HG03378 (cell line): Measurements from ENCODE around the gene CCDC43.
"Not testable (repeated sequence)": the region's sequence is repeated elsewhere in the genome, so short reads cannot be mapped to it uniquely, and the experiment has no call there.

Experiments
- ATAC-seq: cut with Tn5 transposase; IDR thresholded peaks from one replicate; pipeline ENCODE4 v1.9.1; 2021; ENCODE audit warnings: mild to moderate bottlenecking, moderate library complexity; ENCODE audit not compliant: unreplicated experiment

CCDC43 gene, protein sequence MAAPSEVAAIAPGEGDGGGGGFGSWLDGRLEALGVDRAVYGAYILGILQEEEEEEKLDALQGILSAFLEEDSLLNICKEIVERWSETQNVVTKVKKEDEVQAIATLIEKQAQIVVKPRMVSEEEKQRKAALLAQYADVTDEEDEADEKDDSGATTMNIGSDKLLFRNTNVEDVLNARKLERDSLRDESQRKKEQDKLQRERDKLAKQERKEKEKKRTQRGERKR

DNA sequence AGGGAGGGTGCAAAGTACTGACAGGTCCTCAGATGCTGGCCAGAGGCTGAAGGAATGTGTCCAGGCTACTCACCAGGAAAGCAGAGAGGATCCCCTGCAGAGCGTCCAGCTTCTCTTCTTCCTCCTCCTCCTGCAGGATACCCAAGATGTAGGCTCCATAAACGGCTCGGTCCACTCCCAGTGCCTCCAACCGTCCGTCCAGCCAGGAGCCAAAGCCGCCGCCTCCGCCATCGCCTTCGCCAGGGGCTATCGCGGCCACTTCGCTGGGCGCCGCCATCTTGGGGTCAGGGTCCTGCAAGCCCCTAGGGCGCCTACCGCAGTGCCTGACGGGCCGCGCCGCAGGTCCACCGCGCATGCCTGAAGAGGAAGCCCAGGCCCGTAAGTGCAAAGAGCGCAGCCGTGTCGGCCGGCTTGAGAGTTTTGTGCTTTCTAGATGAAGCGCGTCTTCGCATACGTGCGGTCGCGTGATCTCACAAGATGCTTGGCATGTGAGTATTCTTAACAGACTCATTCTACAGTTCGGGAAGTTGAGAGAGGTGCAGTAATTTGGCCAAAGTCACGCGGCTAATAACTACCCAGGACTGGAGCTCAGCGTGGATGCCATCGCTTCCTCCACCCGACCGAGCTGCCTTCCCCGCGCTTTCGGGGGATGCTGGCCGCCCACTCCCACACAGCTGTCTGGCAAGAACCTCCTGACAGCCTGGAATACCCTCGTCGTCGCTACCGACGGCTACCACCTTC lies at the start of gene CCDC43:
TSS of gene CCDC43 (minus strand) at position 300 of the 741 bp plus-strand sequence. CDS start at position 277, 23 bp downstream.
- peak; percentile 76 for ATAC-seq

DNA sequence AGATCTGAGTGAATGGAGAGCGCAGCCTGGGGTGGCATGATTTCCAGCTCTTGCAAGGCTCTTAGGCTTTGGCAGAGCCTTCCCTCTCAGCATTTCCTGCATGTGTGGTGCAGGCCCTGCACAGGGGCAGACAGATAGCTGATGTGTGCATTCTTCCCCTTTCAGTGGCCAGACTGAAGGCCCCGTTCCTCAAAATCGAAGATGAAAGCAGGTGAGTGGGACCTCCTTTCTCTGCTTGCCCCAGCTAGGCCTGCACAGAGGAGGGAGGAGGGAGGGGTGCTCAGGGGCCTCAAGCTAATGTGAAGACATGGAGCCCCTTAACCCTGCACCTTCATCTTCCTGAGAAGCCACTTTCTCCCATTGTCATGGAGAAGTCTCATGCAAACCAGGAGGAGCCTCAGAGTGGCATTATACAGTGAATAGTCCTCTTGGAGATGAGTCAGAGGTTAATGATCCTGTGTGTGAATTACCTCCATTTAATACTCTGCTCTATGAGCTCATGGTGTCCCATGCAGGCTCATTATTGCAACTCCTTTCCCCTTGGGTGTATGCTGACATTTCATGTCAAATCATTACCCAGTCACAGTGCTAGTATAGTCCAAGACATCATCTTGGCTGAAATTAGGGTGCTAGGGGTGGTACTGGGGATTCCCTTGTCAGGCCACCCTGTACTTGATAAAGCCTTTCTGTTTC lies 48.8 kb upstream of the CCDC43 start:
- no peak for ATAC-seq

DNA sequence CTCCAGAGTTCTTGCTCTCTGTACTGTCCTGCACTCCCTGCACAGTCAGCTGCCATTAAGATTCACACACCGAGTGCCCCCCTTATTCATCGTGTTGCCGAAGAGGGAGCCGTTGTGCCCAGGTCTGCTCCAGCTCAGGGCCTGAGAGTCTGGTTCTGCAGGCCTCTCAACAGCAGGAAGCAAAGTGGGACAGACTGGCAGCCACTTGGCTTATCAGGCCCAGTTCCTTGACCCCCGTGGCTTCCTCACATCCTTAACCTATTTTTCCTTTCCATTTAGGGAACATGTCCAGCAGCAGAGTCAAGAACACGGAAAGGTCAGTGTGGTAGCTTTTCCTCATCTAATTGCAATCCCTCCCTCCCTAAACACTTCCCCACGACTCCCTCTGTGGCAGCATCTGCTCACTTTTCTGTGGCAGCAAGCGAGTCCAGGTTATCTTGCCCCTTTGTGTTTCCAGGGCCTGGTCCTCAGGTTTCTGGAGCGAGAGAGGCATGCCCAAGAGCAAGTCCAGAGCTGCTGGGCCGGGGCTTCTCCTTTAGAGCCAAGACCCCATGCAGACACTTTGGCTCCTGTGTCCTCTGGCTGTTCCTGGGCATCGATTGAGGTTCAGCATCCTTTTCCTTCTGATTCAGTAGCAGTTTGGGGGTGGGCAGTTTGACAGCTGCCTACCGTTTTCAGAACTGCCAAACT lies 47.1 kb upstream of the CCDC43 start:
- ATAC-seq, result no peak

DNA sequence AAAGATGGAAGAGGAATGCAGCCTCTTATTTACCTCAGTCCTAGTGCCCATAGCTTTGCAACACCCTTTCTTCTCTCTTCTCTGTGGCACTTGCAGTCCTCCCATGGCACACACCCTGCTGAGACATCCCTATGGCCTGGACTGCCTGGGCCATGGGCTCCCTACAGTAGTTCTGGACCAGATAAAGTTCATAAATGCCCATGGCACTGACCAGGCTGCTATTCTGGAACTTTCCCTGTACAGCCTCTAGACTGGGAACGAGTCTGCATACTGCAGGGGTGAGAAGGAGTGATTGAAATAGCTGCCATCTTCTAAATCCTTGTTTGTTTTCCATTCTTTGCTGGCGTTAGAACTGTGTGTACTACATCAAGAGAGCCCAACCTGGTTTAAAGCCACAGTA lies 44.7 kb upstream of the CCDC43 start:
- no peak for ATAC-seq

DNA sequence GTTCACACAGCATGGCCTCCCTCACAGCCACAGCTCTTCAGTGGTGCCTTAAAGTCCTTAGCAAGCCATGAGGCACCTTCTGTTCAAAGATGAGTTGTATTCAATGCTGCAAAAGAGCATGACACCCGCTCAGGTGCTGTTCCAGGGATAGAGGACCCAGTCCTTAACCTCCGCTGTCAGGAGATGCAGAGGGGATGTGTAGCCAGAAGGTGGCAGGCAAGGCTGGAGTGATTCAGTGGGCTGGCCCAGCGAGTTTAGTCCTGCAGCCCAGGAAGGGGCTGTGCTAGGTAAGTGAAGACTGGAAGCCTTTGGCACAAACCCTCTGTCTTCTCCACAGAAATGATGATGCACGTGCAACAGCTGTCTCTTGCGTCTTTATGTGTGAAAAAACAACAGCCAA lies 44.2 kb upstream of the CCDC43 start:
- ATAC-seq, result no peak

DNA sequence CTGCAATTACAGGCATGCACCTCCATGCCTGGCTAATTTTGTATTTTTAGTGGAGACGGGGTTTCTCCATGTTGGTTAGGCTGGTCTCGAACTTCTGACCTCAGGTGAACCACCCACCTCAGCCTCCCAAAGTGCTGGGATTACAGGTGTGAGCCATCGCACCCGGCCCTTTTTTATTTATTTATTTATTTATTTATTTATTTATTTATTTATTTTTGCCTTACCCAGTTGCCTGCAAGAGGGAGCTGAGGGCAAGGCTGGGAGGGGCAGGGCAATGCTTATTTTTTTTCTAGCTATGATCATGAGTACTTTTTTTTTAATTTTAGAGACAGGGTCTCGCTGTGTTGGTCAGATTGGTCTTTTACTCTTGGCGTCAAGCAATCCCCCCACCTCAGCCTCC lies 36.5 kb upstream of the CCDC43 start:
- not testable (repeated sequence) for ATAC-seq

DNA sequence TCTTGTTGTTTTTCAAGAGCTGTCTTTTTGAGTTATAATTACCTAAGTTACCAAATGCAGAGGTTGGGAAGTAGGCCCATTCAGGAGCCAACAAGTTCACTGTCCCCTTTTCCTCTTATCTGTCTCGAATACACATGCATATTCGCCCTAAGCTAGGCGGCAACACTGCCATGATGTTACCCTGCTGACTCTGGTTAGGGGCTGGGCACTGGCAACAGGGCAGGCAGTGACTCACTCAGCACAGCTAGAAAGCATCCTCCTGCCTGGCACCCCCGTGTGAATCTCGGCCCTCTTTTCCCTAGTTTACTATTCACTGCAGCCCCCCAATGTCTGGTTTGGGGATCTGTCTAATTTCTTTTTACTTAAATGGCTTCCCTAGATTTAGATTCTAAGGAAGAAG lies 32.7 kb upstream of the CCDC43 start:
- ATAC-seq, result no peak

DNA sequence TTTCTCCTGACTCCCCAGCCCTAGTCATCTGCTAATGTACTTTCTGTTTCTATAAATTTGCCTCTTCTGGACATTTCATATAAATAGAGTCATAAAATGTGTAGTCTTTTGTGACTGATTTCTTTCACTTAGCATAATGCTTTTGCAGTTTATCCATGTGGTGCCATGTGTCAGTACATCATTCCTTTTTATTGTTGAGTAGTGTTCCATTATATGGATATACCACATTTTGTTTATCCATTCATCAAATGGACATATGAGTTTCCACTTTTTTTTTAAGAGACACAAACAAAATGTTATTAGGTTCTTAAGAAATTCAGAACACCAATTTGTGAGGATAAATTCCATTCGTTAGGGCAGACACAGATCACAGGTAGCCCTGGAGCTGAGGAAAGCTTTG lies 29.9 kb upstream of the CCDC43 start:
- no peak for ATAC-seq

DNA sequence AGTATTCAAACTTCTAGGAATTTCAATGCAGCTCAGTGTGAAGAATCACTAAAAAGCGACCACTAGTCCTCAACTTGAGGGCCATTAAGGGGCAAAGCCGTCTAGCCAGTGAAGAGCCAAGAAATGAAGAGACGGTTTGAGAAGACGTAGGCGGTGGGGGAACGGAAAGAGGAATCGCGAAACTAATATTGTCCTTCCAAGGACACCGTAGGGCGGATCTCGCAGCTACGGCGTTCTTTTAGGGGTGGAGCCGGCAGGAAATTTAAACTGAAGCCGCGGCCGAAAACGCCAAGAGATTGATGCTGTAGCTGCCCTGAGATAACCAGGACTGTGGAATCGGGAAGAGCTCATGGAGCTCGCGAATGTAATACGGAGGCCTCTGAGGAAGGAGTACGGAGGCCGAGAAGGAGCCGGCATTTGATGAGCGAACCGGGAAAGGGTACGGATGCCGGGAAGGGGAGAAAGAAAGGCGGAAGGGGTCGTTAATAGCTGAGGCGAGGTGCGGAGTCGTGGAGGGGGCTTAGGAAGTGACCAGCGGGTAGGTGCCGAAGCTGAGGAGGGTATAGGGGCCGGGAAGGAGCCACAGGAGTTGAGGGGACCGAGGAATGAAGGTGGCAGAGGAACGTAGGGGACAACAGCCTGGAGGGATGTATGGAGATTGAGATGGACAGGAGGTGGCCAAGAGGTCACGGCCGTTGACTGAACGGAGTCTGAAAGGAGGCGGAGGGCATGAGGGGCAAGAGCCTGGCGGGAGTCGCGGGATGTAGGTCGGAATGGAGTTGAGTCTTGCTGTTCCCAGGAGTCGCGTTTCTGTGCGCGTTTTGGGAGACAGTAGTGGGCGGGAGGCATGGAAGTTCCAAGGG lies 19.1 kb upstream of the CCDC43 start, which contains the start of gene DBF4B:
TSS of gene DBF4B (plus strand) at position 265 of the 863 bp plus-strand sequence. CDS start at position 421, 156 bp downstream.
- ATAC-seq, result no peak

DNA sequence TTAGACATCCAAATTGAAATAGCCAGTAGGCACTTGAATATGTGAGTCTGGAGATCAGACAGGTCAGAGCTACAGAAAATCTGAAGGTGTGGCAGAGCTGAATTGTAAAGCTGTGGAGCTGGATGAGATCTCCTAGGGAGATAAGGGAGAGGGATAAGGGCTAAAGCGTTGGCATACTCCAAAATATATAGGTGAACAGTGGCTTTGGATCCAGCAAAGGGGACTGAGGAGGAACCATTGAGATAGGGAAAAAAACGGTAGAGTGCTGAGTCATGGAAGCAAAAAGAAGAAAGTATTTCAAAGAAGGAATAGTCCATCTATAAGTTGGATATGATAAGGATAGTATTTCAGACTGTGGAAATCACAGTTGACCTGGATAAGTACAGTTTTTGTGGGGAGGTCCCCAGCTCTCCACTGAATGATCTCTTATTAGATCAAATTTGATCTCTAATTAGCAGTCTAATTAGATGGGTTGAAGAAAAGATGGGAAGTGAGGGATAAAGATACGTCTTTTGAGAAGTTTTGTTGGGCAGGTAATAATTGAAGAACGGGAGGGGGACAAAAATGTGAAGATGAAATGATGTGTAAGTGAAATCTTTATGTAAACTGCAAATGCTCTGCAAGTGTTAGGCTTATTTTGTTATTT lies 18.3 kb upstream of the CCDC43 start:
- ATAC-seq, result no peak

DNA sequence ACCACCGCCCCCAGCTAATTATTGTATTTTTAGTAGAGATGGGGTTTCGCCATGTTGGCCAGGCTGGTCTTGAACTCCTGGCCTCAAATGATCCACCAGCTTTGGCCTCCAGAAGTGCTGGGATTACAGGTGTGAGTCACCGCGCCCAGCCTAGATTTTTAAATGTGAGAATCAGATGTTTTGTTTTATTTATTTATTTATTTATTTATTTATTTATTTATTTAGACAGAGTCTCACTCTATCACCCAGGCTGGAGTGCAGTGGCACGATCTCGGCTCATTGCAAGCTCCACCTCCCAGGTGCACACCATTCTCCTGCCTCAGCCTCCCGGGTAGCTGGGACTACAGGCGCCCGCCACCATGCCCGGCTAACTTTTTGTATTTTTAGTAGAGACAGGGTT lies 10.7 kb upstream of the CCDC43 start:
- ATAC-seq, result not testable (repeated sequence)

DNA sequence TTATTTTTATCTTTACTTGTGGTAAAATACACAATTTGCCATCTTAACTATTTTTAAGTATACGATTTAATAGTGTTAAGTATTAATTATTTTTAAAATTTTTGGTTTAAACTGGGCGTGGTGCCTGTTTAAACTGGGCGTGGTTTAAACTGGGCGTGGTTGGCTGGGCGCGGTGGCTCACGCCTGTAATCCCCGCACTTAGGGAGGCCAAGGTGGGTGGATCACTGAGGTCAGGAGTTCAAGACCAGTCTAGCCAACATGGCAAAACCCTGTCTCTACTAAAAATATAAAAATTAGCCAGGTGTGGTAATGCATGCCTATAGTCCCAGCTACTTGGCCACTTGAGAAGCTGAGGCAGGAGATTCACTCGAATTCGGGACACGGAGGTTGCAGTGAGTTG lies 4.0 kb upstream of the CCDC43 start:
- no peak for ATAC-seq

DNA sequence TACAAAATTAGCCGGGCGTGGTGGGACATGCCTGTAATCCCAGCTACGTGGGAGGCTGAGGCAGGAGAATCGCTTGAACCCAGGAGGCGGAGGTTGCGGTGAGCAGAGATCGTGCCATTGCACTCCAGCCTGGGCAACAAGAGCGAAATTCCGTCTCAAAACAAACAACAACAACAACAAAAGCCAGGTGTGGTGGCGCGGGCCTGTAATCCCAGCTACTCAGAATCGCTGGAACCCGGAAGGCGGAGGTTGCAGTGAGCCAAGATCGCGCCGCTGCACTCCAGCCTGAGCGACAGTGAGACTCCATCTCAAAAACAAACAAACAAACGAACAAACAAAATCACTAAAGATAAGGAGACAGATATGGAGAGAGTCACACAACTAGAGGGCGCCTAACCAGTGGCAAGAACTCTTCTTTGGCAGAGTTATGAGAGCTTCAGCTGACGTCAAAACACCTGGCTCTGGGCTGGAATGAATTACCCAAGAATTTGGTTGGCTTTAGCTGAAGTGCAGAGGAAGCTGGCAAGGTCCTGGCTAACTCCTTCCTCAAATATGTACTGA lies 1.2 kb upstream of the CCDC43 start:
- not testable (repeated sequence) for ATAC-seq

DNA sequence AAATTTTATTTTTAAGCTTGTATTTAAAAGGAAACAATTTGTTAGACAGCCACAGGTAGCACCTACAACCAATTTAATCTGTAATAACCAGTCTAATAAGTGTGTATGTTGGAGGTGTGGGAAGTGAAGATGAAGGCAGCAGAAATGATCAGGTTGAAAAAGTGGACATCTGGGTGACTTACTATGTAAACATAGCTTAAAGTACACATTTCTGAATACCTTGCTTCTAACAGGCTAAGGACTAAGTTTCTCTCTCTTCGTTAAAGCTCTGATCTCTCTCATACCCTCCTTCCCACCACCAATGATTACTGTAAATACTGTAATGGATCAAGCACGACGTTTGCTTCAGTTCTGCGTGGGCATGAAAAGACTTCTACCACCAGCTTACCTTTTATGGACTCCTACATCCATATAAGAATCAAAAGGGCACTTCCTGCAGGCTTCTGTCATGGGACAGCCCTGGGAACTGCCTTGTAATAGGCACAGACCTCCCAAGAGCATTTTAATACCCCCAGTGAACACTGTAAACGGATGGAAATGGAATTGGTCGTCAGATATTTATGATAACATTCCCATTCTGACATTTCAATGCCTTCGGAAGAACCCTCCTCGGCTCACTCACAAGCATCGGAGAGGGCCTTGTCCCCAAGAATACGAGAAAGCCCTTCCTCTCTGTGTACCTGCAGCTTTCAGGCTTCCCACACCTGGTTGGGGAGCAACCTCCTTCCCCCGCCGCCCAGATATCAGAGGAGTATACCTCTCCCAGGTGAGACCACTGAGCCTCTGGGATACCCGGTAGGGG lies 700 bp downstream of the CCDC43 start:
- no peak for ATAC-seq

DNA sequence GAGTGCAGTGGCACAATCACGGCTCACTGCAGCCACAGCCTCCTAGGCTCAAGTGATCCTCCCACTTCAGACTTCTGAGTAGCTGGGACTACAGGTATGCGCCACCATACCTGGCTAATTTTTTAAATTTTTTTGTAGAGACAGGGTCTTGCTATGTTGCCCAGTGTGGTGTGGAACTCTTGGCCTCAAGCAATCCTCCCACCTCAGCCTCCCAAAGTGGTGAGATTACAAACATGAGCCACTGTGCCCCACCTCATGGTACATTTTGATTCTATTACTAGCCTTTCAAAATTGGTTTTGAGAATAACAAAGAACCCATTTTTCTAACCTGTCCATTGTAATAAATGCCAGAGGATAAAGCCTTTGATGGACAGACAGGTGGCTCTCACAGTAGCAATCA lies 1.4 kb downstream of the CCDC43 start:
- no peak for ATAC-seq

DNA sequence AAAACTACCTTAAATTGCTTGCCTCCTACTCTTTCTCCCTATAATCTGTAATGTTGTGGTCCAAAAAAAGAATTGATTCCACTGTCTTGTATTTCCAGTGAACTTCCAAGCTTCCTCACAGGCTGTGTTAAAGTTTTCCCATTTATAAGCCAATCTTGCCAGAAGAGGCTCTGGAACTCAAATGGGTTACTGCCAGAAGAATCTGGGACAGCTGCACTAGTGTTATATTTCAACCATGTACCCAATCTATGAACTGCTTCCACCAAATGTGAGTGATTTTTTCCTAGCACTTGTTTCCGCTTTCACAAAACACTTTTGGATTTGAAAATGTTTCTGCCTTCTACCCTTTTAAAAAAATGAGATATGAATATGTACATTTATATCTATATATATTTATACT lies 1.8 kb downstream of the CCDC43 start:
- ATAC-seq, result no peak

DNA sequence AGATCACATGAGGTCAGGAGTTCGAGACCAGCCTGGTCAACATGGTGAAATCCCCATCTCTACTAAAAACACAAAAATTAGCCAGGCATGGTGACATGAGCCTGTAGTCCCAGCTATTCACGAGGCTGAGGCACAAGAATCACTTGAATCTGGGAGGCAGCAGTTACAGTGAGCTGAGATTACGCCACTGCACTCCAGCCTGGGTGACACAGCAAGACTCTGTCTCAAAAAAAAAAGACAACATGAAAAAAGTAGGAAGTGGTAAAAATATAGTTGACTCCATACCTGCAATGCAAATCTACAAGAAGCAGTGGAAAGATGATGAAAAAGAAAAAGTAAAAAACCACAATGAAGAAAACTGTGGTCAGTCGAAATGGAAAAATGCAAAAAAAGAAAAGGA lies 6.3 kb downstream of the CCDC43 start:
- ATAC-seq, result not testable (repeated sequence)

DNA sequence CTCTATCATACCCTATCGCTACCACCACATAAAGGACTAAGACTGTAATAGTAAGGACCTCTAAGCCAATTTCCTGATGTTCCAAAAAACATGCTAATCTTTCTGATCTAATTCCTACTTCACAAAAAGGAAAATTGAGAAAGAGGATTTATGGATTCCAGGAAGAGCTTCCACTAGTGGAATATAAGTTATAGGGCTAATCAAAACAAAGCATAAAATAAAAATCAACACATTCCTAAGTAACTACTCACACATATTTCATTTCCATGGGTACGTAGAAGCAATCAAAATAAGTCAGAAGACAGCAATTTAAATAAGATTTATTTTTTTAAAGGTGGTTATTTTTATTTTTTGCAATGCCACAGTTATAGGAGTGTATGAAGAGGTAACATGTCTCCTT lies 12.4 kb downstream of the CCDC43 start:
- no peak for ATAC-seq

DNA sequence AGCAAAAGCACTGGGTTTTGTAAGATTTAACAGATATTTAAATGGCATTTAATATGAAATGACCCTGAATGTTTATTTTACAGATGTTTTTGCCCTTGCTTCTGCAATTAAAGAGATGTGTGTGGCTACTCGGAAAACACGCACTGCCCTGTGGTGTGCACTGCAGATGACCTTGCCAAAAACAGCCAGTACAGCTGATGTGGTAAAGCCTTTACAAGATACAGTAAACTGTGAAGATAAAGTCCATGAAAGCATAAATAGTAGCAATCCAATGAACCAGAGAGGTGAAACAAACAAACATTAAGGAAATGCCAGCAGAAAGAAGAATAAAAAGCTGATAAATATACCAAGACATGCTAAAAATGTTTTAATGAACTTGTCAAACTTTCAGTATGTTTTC lies 15.7 kb downstream of the CCDC43 start:
- no peak for ATAC-seq
